ENCODE measurements around the gene SEMA3D. TPM values are rescaled to one million over a fixed set of nuclear protein-coding genes. Genes with fewer than 3 reads are reported as not detected.

The SEMA3D gene
- total and polyA plus RNA-seq, 2 experiments from 2014 or later: 1.5 to 7.2 TPM

DNA sequence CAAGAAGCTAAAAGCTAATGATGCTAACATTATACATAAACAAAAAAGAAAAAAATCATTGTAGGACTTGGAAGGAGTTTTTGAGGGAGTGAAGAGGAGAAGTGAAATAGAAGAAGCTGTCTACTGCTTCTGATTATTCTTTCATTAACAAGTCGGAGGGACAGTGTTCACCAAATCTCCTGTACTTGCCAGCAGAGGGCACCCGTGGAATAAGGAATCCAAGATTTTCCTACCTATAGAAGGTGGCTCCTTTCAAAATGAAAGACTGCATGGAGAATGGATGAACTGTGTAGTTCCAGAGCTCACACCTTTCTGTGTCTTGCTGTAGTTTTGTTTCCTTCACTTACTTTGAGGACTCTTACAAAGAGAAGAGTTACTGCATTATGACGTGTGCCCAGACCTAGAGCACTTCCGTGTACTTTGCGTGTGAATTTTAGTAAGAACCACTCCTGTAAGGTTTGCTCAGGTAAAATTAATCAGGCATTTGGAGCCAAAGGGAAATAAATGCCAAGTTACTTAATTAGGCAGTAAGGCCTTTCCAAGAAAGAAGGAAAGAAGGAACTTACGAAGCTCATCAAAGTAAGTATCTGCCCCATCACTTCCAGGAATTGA, 145.1 kb downstream of the SEMA3D start:
- H3K4me3 Mint-ChIP-seq: no peak overlapping the region
- no peaks in the 10 kb centered on the region for H3K79me2 ChIP-seq (replicated peaks; ENCODE audit: insufficient read depth)
- no peak overlapping the region for H3K4me2 ChIP-seq
- no peak overlapping the region for H3K27ac ChIP-seq (ENCODE audit: low read depth)
- peak overlapping the region; percentile 69; the same call in 1 of the 2 replicates for H2AFZ ChIP-seq
- H3K27ac Mint-ChIP-seq: no peak overlapping the region
- no peaks in the 10 kb centered on the region for H3K4me1 Mint-ChIP-seq
- no peaks in the 10 kb centered on the region for H3F3A ChIP-seq (replicated peaks; ENCODE audit: low read depth)
- no peak overlapping the region for H3K4me3 ChIP-seq
- TF ChIP-seq, protein P1, sequence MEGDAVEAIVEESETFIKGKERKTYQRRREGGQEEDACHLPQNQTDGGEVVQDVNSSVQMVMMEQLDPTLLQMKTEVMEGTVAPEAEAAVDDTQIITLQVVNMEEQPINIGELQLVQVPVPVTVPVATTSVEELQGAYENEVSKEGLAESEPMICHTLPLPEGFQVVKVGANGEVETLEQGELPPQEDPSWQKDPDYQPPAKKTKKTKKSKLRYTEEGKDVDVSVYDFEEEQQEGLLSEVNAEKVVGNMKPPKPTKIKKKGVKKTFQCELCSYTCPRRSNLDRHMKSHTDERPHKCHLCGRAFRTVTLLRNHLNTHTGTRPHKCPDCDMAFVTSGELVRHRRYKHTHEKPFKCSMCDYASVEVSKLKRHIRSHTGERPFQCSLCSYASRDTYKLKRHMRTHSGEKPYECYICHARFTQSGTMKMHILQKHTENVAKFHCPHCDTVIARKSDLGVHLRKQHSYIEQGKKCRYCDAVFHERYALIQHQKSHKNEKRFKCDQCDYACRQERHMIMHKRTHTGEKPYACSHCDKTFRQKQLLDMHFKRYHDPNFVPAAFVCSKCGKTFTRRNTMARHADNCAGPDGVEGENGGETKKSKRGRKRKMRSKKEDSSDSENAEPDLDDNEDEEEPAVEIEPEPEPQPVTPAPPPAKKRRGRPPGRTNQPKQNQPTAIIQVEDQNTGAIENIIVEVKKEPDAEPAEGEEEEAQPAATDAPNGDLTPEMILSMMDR (conservative IDR thresholded peaks at IDR 0.05; ENCODE audit: low read depth in 2 of 2): peak; percentile 92 to 93
- no peak for TF ChIP-seq REST (IDR thresholded peaks at IDR 0.05; ENCODE audit: unreplicated experiment)
- no peaks in the 10 kb centered on the region for H3K36me3 Mint-ChIP-seq (ENCODE audit: low read depth)
- no peaks in the 10 kb centered on the region for H4K20me1 ChIP-seq (replicated peaks; ENCODE audit: insufficient read depth)
- H3K9me2 ChIP-seq (ENCODE audit: insufficient read depth): no peaks in the 10 kb centered on the region
- H3K27me3 ChIP-seq (ENCODE audit: insufficient read depth): no peaks in the 10 kb centered on the region
- no peaks in the 10 kb centered on the region for H3K36me3 ChIP-seq (ENCODE audit: insufficient read depth)
- peaks cover 1% of the 10 kb centered on the region for H3K27me3 Mint-ChIP-seq (ENCODE audit: insufficient read depth, low read depth, poor library complexity)
- no peaks in the 10 kb centered on the region for H3K9me3 Mint-ChIP-seq
- peak; percentile 85 for DNase-seq (ENCODE audit: low spot score)
- ATAC-seq: peak; percentile 92
- no peaks in the 10 kb centered on the region for H3K4me1 ChIP-seq (ENCODE audit: insufficient read depth)

GRCh38 chr7:85039196-85039923, 147.5 kb downstream of the SEMA3D start:
- no peaks in the 10 kb centered on the region for H3K36me3 Mint-ChIP-seq (ENCODE audit: low read depth)

More at GRCh38 chr7:85039196-85039923, 147.5 kb downstream of the SEMA3D start:
- no peak for ATAC-seq
- Histone ChIP-seq H3K4me3 (no peak overlapping the region), H3K36me3 (ENCODE audit: insufficient read depth) (no peaks in the 10 kb centered on the region), H4K20me1 (replicated peaks; ENCODE audit: insufficient read depth) (no peaks in the 10 kb centered on the region), H3K9me2 (ENCODE audit: insufficient read depth) (no peaks in the 10 kb centered on the region), H3F3A (replicated peaks; ENCODE audit: low read depth) (no peaks in the 10 kb centered on the region), H2AFZ (no peak overlapping the region), H3K27me3 (ENCODE audit: insufficient read depth) (no peaks in the 10 kb centered on the region), H3K4me1 (ENCODE audit: insufficient read depth) (no peaks in the 10 kb centered on the region), H3K4me2 (no peak overlapping the region), H3K27ac (ENCODE audit: low read depth) (no peak overlapping the region), H3K79me2 (replicated peaks; ENCODE audit: insufficient read depth) (no peaks in the 10 kb centered on the region)
- Mint-ChIP-seq H3K4me3 (no peak overlapping the region), H3K9me3 (no peaks in the 10 kb centered on the region), H3K27ac (no peak overlapping the region), H3K4me1 (no peaks in the 10 kb centered on the region), H3K27me3 (ENCODE audit: insufficient read depth, low read depth, poor library complexity) (peaks cover 1% of the 10 kb centered on the region)
- no peak for TF ChIP-seq ZNF331 (CRISPR knock-in tag; IDR thresholded peaks at IDR 0.05; ENCODE audit: low read depth)
- no peak for TF ChIP-seq JUNB (IDR thresholded peaks at IDR 0.05; ENCODE audit: unreplicated experiment)
- no peak for TF ChIP-seq NANOG (IDR thresholded peaks at IDR 0.05; ENCODE audit: borderline replicate concordance)
- TF ChIP-seq EZH2phosphoT487 (IDR thresholded peaks at IDR 0.05; ENCODE audit: unreplicated experiment): no peak
- TF ChIP-seq ZNF114 (CRISPR knock-in tag; IDR thresholded peaks at IDR 0.05): no peak
- no peak for TF ChIP-seq CREB1 (CRISPR knock-in tag; IDR thresholded peaks at IDR 0.05; ENCODE audit: low read depth)
- TF ChIP-seq POLR2AphosphoS5 (IDR thresholded peaks at IDR 0.05; ENCODE audit: low read depth): no peak
- DNase-seq (ENCODE audit: low spot score): no peak

Measured in GM23338 (cell line).